HUDEP-2 (cell line): ENCODE measurements around the gene NUP42.
"Not testable (repeated sequence)": the region's sequence is repeated elsewhere in the genome, so short reads cannot be mapped to it uniquely, and the experiment has no call there.

ENCODE experiments used
- DNase-seq, 76 experiments: peaks; one replicate each; lab custom pipeline; 2025; ENCODE audit not compliant: unreplicated experiment in 76 of 76; lab: John Stamatoyannopoulos, UW

The NUP42 gene

GRCh38 chr7:23197745-23198144 lies 15.9 kb downstream of the NUP42 start:
- DNase-seq: not testable (repeated sequence)

DNA sequence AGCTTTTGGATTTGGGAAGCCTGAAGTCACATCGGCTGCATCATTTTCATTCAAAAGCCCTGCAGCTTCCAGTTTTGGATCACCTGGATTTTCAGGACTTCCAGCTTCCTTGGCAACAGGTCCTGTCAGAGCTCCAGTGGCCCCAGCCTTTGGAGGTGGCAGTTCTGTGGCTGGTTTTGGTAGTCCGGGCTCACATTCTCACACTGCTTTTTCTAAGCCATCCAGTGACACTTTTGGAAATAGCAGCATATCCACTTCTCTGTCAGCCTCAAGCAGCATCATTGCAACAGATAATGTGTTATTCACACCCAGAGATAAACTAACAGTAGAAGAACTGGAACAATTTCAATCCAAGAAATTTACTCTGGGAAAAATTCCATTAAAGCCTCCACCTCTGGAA lies 18.5 kb downstream of the NUP42 start:
- DNase-seq: no peak

- no peak for DNase-seq
Measured at GRCh38 chr7:23204241-23204640, 22.4 kb downstream of the NUP42 start.

DNA sequence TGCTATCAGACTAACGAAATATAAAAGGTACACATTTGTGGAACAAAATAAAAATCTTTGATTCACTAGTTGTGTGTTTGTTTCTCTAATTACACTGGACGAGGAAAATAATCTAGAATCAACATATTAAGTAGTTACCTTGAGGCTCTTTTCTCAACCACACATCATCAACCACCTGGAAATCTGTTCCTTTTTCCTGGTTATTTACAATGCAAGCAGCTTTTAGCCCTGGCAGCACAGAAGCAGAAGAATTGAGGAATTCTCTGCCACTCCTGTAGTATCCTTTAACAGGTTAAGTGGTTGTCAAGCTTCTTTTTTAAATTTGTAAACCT lies 23.7 kb downstream of the NUP42 start:
- no peak for DNase-seq

- DNase-seq: no peak
Measured at GRCh38 chr7:23205909-23206767, 24.3 kb downstream of the NUP42 start.

DNA sequence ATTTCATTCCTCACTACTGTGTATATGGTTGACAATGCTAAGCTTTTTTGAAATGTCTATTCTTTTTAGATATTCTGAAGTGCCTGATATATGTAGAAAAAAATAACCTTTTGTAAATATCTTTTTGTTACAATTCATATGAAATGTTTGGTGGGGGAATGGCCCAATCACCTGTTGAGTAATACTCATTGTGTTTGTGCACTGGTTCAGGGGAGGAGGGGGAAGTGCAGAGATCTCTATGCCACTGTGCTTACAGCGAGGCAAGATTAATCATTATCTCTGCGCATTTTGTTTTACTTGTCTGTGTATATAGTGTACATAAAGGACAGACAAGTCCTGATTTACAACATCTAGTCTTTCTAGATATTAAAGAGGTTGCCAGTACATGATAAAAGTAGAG lies 25.2 kb downstream of the NUP42 start:
- DNase-seq: no peak

- DNase-seq: no peak
Measured at GRCh38 chr7:23207884-23208283, 26.0 kb downstream of the NUP42 start.

GRCh38 chr7:23208316-23208715 lies 26.5 kb downstream of the NUP42 start:
- DNase-seq: no peak

GRCh38 chr7:23210506-23210905 lies 28.7 kb downstream of the NUP42 start:
- DNase-seq: no peak

- no peak for DNase-seq
Measured at GRCh38 chr7:23211589-23211988, 29.7 kb downstream of the NUP42 start.

DNA sequence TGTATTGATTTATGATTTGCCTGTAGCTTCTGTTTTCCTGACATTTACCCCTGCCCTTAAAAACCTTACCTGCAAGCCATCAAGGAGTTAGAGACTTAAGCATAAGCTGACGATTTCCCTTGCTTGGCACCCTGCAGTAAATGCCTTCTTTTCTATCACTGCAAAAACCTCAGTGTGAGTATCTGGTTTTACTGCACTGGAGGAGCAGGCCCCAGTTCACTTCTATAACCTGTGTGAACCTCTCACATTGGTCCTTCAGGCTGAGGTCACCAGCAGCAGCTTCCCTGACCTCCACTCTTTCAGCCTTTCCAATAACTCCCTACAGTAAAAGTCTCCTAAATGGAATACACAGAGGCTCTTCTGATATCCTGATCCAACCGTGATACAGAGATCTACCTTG lies 30.5 kb downstream of the NUP42 start:
- no peak for DNase-seq

- DNase-seq: no peak
Measured at GRCh38 chr7:23212841-23213240, 31.0 kb downstream of the NUP42 start.

DNA sequence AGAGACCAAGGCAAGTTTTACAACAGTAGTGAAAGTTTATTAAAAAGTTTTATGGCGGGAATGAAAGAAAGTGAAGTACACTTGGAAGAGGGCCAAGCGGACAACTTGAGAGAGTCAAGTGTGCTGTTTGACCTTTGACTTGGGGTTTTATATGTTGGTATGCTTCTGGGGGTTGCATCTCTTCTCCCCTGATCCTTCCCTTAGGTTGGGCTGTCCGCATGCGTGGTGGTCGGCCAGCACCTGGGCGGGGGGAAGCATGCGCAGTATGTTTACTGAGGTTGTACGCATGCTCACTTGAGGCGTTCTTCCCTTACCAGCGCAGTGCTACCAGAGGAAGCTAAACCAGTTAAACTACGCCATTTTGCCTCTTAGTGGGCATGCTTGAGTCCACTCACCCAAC lies 31.9 kb downstream of the NUP42 start:
- no peak for DNase-seq

DNA sequence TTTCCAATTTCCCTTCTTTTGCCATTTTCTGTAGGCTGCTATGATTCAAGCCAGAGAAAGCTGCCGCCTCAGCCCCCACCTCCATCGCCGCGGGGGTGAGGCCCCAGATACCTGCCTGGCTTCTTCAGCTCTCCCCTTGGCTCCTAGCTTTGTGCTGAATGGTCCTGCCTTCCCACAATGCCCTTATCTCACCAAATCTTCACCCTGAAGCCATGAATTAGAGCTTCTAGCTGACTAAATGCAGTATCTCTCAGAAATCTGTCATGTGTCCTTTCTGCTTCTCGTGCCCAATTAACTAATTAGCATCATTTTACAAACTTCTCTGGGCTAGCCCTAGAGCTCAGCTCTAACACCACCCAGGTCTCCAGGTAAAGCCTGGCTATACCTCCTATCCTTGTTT lies 32.6 kb downstream of the NUP42 start:
- no peak for DNase-seq

DNA sequence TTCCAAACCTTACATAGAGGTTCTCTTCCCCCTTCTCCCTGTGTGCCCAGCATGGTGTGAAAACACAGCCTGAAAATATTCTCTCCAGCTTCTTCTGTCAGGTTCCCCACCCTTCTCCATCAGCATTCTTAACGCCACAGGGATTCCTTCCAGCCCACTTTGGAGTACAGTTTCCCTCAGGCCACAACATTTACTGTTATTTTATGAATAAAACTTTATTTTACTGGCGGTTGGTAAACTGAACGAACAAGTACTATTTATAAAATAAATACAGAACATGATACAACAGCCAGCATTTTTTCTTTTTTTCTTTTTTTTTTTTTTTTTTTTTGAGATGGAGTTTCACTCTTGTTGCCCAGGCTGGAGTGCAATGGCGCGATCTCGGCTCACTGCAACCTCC lies 33.1 kb downstream of the NUP42 start:
- DNase-seq: no peak

DNA sequence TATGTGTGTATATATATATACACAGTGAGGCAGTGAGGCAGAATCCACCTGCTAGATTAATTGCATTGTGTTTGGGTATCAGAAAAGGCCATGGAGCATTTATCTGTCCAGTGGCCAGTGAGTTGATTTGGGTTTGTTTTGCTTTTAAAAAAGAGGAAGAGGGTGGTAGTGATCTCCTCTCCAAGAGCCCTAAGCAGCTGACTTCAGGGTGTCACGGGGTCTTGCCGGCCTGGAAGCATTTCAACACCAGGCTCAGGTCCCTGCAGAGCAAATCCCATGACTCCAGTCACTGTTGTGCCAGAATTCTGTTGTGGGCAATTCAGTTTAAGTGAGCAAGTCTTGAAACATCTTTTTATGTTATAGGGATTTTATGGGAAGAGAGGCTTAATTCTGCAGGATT lies 34.2 kb downstream of the NUP42 start:
- DNase-seq: peak in 10 of 76 experiments; percentile 7 to 41 (median 16)

GRCh38 chr7:23218196-23218595 lies 36.3 kb downstream of the NUP42 start:
- DNase-seq: no peak

GRCh38 chr7:23220690-23221305 lies 39.0 kb downstream of the NUP42 start:
- peak in 1 of 76 experiments; percentile 17 for DNase-seq

DNA sequence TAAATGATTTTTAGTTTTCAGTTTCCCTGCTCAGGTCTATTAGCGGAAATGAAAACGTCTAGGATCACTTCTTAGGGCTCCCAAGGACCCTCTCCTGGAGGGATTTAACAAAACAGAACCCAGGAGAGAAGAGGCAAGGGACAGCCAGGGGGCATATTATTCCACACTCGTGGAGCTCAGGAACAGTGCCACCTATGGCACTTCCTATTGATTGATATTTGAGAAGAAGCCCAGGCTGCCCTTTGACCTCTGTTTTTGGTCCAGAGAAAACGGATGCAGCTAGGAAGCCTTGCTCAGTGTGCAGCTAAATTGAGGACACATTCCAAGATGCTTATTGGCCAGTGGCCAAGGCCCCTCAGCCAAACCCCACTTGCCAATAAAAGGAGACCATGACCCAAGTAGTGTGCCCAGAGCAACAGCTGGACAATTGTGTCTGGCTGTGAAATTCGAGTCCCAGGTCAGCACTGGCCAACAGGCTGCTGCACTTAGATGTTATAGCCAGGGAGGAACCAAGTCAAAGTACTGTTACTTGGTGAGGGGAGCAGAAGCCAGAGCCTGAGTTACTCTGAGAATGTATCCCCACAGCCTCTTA lies 40.7 kb downstream of the NUP42 start:
- no peak for DNase-seq

GRCh38 chr7:23224364-23224763 lies 42.5 kb downstream of the NUP42 start:
- not testable (repeated sequence) for DNase-seq

DNA sequence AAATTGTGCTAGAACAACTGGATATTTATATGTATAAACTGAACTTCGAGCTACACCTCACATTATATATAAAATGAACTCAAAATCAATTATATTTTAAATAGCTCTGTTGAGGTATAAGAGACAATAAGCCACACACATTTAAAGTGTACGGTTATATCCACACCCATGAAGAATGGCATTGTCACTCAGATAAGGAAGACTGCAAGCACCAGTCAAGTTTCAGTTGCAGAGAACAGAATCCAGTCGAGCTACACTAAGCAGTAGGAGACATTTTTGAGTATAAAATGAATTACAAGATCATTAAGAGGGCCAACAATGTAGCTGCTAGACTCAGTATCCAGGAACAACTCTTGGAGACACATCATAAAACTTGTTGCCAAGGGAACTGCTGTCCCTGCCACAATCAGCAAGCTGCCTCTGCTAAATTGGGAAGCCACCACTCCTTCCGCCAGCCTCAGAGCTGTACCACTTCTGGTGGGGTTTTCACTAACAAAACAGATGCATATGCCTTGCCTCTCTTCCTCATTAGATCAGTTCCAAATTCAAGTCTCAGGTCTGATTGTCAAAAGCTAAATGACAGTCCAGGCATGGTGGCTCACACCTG lies 45.1 kb downstream of the NUP42 start:
- peak in 2 of 76 experiments; percentile 9 to 11 for DNase-seq

DNA sequence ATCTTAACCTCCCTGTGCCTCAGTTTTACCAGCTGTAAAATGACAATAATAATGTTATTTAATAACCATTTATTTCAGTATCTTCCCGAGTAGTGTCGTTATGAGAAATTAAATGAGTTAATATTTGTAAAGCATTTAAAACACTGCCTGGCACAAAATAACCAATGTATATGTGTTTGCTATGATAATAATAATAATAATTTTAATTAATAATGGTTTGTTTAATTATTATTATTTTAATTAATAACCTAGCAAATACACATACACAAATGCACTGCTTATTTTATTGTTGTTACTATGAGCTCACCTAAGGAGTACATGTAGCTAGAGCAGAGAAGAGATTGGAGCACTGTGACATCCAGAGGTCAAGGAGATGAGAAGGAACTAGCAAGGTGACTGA lies 46.6 kb downstream of the NUP42 start:
- no peak for DNase-seq
